ENCODE results near the gene CDC42.

CDC42 gene

DNA sequence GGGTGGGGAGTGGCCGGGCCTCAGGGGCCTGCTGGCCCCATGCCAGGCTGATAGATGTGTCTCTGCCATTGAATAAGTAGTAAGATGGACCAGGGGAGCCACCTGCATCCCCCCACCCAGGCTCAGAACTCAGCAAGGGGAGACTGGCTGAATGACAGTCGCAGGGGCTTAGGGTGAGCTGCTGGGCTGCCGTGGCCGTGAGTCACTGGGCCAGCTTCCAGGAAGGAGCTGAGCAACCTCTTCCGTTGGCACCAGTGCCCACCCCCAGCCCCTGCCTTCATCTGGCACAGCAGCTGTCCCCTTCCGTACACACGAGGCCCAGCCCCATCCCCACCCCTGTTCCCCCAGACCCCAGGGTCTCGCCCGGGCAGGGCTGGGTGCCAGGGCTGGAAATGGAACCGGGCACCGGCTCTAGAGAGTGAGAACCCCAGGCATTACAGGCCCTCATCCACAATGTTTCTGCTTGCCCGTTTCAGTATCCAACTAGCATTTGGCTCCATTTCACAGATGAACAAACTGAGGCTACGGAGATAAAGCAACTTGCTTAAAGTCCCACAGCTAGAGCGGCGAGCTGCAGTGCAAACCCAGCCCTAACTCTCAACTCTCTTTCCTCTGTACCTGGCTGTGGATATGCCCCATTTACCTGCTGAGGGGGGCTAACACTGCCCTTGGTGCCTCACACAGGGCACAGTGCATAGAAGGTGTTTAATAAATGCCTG lies 80.2 kb downstream of the CDC42 start:
- DNase-seq: no peak

DNA sequence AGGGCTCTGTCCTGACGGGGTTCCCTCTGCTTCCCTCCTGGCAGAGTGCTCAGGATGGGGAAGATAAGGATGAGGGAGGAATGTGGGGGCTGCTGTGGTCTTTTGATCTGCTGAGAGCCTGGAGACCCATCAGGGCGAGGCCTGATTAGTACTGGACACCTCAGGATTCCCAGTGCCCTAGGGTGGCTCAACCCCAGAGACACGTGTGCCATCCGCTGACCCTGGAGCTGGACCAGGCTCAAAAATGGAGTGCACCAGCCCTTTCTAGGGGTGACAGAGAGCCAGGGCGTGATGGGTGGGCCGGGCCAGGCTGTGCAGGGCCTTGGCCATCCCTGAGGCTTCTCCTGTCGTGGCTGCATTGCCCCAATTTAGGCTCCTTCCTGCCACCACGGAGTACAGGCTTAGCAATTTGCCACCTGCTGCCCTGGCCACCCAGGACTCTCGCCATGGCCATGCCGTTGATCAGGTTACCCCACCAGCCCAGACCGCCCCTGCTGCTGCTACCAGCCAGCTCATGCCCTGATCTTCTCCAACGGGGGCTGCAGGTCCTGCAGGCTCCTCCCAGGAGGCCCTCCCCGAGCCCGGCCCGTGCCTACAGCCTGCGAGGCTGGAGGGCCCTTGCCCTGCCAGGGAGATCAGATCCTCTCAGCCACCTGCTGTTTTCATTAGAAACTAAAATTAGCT lies 80.9 kb downstream of the CDC42 start:
- no peak for DNase-seq

DNA sequence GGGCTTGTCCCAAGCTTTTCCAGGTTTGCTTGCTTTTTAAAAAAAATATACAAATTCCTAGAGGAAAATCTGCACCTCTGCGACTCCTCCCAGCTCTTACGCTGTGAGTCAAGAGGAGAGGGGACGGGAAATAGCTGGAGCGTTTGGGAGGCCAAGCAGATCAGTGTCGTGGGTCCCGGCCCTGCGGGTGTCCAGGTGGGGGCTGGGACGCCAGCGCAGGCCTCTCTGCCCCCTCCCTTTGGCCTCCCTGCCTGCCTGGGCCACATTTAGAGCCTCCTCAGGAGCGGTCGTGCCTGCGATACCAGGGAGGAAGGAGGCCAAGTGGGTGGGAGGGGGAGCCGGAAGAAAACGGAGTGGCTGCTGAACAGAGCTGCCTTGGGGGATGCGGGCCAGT lies 81.4 kb downstream of the CDC42 start:
- DNase-seq: no peak

DNA sequence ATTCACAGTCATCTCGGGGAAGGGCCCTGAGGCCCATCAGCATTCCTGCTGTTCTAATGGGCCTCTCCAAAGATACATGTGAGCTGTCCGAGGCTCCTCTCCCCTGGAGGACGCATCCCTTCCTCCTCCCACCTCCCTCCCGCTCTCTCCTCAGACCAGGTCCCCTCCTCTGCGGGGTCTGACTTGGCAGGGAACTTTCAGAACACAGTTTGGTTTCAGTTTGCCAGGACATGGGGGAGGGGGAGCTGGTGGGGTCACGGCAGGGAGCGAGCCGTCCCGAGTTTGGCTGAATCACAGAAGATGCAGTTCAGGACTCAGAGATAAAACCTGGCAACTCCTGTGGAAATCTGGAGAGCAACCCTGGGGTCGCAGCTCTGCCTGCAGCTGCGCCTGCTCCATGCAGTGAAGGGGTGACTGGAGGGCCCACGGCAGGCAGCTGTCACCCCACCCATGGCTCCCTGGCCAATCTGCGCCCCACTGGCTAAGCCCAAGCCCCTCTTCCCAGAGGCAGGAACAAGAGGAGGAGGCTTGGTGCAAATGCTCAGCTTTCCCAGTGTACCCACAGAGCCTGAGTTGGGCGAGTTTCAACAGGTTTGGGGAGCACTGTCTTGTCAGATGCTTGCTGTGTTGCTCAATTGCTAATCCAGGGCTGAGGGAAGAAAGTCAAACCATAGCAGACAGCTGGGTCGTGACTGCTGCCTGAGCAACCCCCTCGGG lies 84.7 kb downstream of the CDC42 start:
- no peak for DNase-seq

DNA sequence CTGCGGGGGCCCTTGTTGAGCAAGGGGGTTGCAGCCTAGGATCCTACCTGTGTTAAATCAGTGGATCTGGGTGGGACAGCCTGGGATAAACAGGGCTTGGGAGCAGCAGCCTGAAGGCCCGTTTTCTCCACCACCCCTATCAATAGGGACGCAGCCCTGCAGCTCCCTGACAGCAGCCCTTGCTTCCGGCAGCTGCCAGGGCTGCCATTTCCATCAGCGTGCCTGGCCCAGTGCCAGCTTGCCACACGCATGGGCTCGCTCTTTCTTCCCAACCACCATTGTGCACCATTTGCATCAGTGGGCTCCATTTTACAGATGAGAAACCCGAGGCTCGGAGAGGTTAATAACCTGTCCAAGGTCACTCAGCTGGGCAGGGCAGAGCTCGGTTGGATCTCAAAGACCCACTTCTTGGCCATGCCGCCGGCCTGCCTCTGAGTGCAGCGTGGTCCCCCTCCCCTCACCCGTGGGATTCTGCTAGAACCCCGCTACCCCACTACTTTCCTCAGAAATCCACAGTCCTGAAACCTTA lies 86.6 kb downstream of the CDC42 start:
- no peak for DNase-seq

DNA sequence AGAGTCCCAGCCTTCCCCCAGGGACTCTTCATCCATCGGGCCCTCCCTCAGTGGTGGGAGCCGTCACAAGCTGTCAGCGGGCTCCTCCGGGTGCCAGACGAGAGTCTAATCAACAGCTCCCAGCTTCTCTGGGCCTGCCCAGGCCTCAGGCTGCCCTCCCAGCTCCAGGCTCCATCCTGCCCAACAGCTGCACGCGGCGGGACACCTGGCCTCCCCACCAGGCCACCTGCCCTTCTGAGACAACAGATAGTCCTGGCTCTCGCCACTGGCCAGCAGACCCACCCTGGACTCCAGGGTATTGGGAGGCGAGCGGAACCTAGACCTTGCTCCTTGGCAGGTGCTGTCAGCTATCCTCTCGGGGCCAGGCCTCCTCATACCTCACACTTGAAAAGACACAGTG lies 87.3 kb downstream of the CDC42 start:
- DNase-seq: no peak

Data from activated CD4-positive, alpha-beta T cell treated with anti-CD3 and anti-CD28 coated beads, Interleukin-10, Interleukin-2, amounts not matched to agents 100 ng/mL and 50 ng/mL, durations not matched to agents 16 hours and 8 hours (primary cell).